ENCODE data around the gene RPRD1B. TPM values are rescaled to one million over a fixed set of nuclear protein-coding genes. Genes with fewer than 3 reads are reported as not detected.

RPRD1B gene
- polyA plus RNA-seq, 1 of the 3 experiments (the other 2 are of a cell fraction): 11.8 TPM

DNA sequence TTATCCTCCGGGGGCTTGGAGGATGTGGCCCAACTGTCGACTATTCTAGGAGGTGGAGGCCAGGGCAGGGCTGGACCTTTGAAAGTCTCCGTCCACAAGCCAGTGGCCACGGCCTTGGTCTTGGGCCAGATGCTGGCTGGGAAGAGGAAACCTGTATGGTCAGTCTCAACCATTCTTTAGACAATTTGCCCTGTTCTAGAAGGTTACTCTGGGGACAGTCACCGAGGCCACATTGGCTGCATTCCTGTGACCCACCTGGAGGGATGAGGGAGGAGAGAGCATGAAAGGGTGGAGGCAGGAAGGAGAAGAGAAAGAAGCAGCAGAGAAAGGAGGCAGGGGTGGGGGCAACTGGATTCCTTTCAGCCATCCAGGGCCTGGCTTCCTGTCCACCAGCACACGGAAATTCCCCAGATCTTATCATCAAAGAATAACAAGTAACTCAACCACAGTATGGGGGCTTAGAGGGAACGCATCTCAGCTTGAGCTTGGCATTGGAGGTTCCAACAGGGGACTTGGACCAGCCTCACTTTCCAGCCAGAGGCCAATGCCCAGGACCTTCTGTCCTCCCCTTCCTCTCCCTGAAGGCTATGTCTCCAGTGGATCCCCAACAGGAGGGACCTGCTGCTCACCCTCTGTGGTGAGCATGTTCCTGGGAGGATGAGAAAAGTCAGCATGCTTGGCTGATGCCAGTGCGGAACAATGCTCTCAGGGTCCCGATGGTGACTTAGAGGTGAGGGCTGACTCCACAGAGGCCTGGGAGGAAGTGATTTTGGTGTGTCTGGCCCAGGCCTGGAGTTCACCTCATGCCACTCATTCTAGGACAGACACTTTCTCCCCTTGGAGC lies 101.1 kb downstream of the RPRD1B start (continued):
- TF ChIP-seq, protein P1, sequence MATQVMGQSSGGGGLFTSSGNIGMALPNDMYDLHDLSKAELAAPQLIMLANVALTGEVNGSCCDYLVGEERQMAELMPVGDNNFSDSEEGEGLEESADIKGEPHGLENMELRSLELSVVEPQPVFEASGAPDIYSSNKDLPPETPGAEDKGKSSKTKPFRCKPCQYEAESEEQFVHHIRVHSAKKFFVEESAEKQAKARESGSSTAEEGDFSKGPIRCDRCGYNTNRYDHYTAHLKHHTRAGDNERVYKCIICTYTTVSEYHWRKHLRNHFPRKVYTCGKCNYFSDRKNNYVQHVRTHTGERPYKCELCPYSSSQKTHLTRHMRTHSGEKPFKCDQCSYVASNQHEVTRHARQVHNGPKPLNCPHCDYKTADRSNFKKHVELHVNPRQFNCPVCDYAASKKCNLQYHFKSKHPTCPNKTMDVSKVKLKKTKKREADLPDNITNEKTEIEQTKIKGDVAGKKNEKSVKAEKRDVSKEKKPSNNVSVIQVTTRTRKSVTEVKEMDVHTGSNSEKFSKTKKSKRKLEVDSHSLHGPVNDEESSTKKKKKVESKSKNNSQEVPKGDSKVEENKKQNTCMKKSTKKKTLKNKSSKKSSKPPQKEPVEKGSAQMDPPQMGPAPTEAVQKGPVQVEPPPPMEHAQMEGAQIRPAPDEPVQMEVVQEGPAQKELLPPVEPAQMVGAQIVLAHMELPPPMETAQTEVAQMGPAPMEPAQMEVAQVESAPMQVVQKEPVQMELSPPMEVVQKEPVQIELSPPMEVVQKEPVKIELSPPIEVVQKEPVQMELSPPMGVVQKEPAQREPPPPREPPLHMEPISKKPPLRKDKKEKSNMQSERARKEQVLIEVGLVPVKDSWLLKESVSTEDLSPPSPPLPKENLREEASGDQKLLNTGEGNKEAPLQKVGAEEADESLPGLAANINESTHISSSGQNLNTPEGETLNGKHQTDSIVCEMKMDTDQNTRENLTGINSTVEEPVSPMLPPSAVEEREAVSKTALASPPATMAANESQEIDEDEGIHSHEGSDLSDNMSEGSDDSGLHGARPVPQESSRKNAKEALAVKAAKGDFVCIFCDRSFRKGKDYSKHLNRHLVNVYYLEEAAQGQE (IDR thresholded peaks at IDR 0.05; ENCODE audit: low read depth, low read length): no peak
- peak; percentile 92 for TF ChIP-seq TCF12 (IDR thresholded peaks at IDR 0.05)
- TF ChIP-seq TAF1 (IDR thresholded peaks at IDR 0.05; ENCODE audit: borderline replicate concordance, low read depth, low read length): 0 out of 2 replicates have a peak, but pooled peaks have one; percentile 22
- no peak for TF ChIP-seq POLR2AphosphoS5 (IDR thresholded peaks at IDR 0.05; ENCODE audit: low read depth, low read length)
- TF ChIP-seq GATA2 (CRISPR knock-in tag; IDR thresholded peaks at IDR 0.05): 0 out of 2 replicates have a peak, but pooled peaks have one; percentile 30
- 0 out of 2 replicates have a peak, but pooled peaks have one; percentile 63 for TF ChIP-seq FOXM1 (IDR thresholded peaks at IDR 0.05; ENCODE audit: low read depth)
- TF ChIP-seq ZBTB33 (IDR thresholded peaks at IDR 0.05; ENCODE audit: borderline replicate concordance, low read depth): peak; percentile 77; the same call in 1 of the 2 replicates
- TF ChIP-seq CHD2 (IDR thresholded peaks at IDR 0.05; ENCODE audit: low read length, partially characterized antibody): no peak
- TF ChIP-seq NRF1 (IDR thresholded peaks at IDR 0.05; ENCODE audit: low read depth, low read length): no peak

DNA sequence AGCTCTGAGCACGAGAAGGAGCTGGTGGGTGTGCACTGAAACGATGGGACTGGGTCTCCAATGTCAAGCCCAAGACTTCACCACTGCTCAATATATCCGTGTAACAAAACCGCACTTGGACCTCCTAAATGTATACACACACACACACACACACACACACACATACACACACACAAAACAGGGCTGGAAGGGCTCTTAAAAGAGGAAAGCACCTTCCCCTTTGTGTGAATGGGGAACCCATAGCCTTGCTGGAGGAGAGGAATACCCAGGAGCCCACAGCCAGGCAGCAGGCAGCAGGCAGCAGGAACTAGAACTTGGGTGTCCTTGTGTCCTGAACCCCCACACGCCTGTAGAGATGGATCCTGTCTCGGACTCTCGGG lies 101.7 kb downstream of the RPRD1B start:
- Histone ChIP-seq H3K27ac (ENCODE audit: low read depth in 2 of 2, low read length in 1 of 2) (peak overlapping the region; percentile 82 to 84), H3K4me1 (ENCODE audit: control insufficient read depth in 1 of 2, insufficient read depth in 2 of 2, low read depth in 1 of 2, low read length in 1 of 2) (peaks cover 16 to 50% of the 10 kb centered on the region in 2 experiments)
- CTCF ChIA-PET: interaction anchor here (6.4 kb wide), 1 partner anchor 86 kb away, joined by 22 read pairs; no protein-coding TSS in a partner anchor

More for the DNA sequence above, 101.7 kb downstream of the RPRD1B start:
- Histone ChIP-seq H3K79me2 (ENCODE audit: insufficient read depth) (no peaks in the 10 kb centered on the region), H3K36me3 (replicated peaks in 1 of 2; ENCODE audit: control insufficient read depth in 1 of 2, insufficient read depth in 2 of 2, low read length in 1 of 2) (peaks cover 48 to 67% of the 10 kb centered on the region in 2 experiments), H3K9me2 (no peaks in the 10 kb centered on the region), H3K4me3 (ENCODE audit: low read depth in 2 of 2, low read length in 1 of 2) (no peak overlapping the region), H3K9ac (peak overlapping the region; percentile 43; the same call in 1 of the 2 replicates), H2AFZ (ENCODE audit: low read depth) (no peak overlapping the region), H4K20me1 (ENCODE audit: insufficient read depth) (no peaks in the 10 kb centered on the region), H3K9me3 (no peaks in the 10 kb centered on the region), H3K4me2 (peak overlapping the region; percentile 47), H3K27me3 (ENCODE audit: insufficient read depth) (no peaks in the 10 kb centered on the region), H3F3A (replicated peaks; ENCODE audit: insufficient read depth) (peaks cover 53% of the 10 kb centered on the region)
- POLR2A ChIA-PET: no interaction called here
- TF ChIP-seq TEAD4 (IDR thresholded peaks at IDR 0.05; ENCODE audit: borderline replicate concordance, insufficient read depth) (no peak), EP300 (IDR thresholded peaks at IDR 0.05; ENCODE audit: borderline replicate concordance in 1 of 2, low read depth in 1 of 2, low read length in 1 of 2) (no peak), FOXJ3 (CRISPR knock-in tag; IDR thresholded peaks at IDR 0.05) (no peak)
- WGBS (ENCODE audit: low lambda C conversion rate): 72% methylated on average over 2 of the region's 7 CpGs
- no peak for DNase-seq
